ENCODE results near the gene RNF39.

RNF39 gene

GRCh38 chr6:30096829-30097228 is 21.3 kb upstream of the RNF39 start:
- no peak for DNase-seq

GRCh38 chr6:30093951-30094661 is 18.5 kb upstream of the RNF39 start:
- DNase-seq, result no peak

- no peak for DNase-seq
These were observed 17.4 kb upstream of the RNF39 start for GRCh38 chr6:30092852-30093543.

- DNase-seq, result no peak
These were observed 16.2 kb upstream of the RNF39 start for GRCh38 chr6:30091577-30092381.

GRCh38 chr6:30087876-30088275 is 12.3 kb upstream of the RNF39 start:
- DNase-seq, result no peak

- DNase-seq, result no peak
These were observed 1.6 kb upstream of the RNF39 start for GRCh38 chr6:30077218-30077617.

GRCh38 chr6:30075790-30076732 is 492 bp upstream of the RNF39 start:
- DNase-seq, result no peak

GRCh38 chr6:30074331-30075093 is 1.1 kb downstream of the RNF39 start:
- DNase-seq, result no peak

GRCh38 chr6:30073489-30074235 is 1.9 kb downstream of the RNF39 start:
- DNase-seq, result no peak

- DNase-seq, result no peak
These were observed 3.7 kb downstream of the RNF39 start for GRCh38 chr6:30071858-30072257.

- DNase-seq, result no peak
These were observed 4.3 kb downstream of the RNF39 start for GRCh38 chr6:30071081-30071818.

GRCh38 chr6:30067460-30068139 is 8.0 kb downstream of the RNF39 start:
- no peak for DNase-seq

GRCh38 chr6:30066577-30067459 is 8.8 kb downstream of the RNF39 start, which contains the start of gene PPP1R11:
TSS of gene PPP1R11 (plus strand) at chr6:30067198. CDS start at chr6:30067411, 213 bp downstream.
- DNase-seq, result peak; percentile 100

GRCh38 chr6:30066082-30066481 is 9.5 kb downstream of the RNF39 start:
- DNase-seq, result no peak

- DNase-seq, result no peak
These were observed 12.3 kb downstream of the RNF39 start for GRCh38 chr6:30063315-30063714.

- no peak for DNase-seq
These were observed 12.9 kb downstream of the RNF39 start for GRCh38 chr6:30062471-30063178.

GRCh38 chr6:30061858-30062458 is 13.6 kb downstream of the RNF39 start:
- no peak for DNase-seq

Data from stimulated activated naive CD4-positive, alpha-beta T cell treated with Interleukin-2 at 50 U/mL for 16 hours (primary cell).